Endothelial cell of umbilical vein (primary cell): ENCODE measurements around the gene NFATC4. TPM values are rescaled to one million over a fixed set of nuclear protein-coding genes. Genes with fewer than 3 reads are reported as not detected.

ENCODE experiments used
- BruUV-seq: library from RNA; stranded (reverse); fragments of 400-500 nt; replicated peaks from 2 replicates; lab custom pipeline; 2021; lab: Mats Ljungman, UMichigan
- CTCF ChIA-PET: fragments of 300-600, 350-600 bp; sonication (Branson Sonifier 250); formaldehyde crosslinking; loops from one replicate; lab custom pipeline; 2021; ENCODE audit warnings: antibody characterized with exemption, inconsistent platforms; lab: Charles Lee
- POLR2A ChIA-PET: fragments of 300-600, 350-600 bp; sonication (Branson Sonifier 250); formaldehyde crosslinking; loops from one replicate; lab custom pipeline; 2021; ENCODE audit warnings: antibody characterized with exemption, inconsistent platforms; lab: Charles Lee
- DNase-seq: peaks from one replicate; pipeline ENCODE4 v3.0.0-alpha.2; 2011; ENCODE audit warnings: low read depth, low spot score
- FAIRE-seq: peaks from 2 replicates; lab custom pipeline; 2011; peaks lifted over from hg19 to GRCh38; lab: Jason Lieb, UNC
- H2AFZ ChIP-seq: 2 replicates; pipeline ENCODE4 v1.6.0; 2012; ENCODE audit warnings: low read depth, low read length, control low read depth, inconsistent platforms
- H3K27ac ChIP-seq: 2 replicates; pipeline ENCODE4 v1.5.1; 2011; ENCODE audit warnings: low read depth, mild to moderate bottlenecking, control low read depth, low read length, moderate library complexity; ENCODE audit not compliant: insufficient read depth
- H3K27me3 ChIP-seq, 2 experiments: 2 replicates each; pipeline versions ENCODE4 v1.6.0 to v1.6.1; 2011; ENCODE audit warnings: low read length in 2 of 2, mixed read lengths in 1 of 2; ENCODE audit not compliant: control insufficient read depth in 2 of 2, insufficient read depth in 2 of 2
- H3K36me3 ChIP-seq, 2 experiments: 2 replicates in 1 of 2; 3 replicates in 1 of 2; pipeline ENCODE4 v1.5.1; 2011; ENCODE audit warnings: low read length in 2 of 2, mild to moderate bottlenecking in 1 of 2, moderate library complexity in 1 of 2; ENCODE audit not compliant: control insufficient read depth in 2 of 2, insufficient read depth in 2 of 2; ENCODE audit errors: extremely low read depth in 1 of 2
- H3K4me1 ChIP-seq: 3 replicates; pipeline ENCODE4 v1.5.1; 2011; ENCODE audit warnings: mild to moderate bottlenecking, low read length; ENCODE audit not compliant: control insufficient read depth, insufficient read depth; ENCODE audit errors: extremely low read depth
- H3K4me2 ChIP-seq: 2 replicates; pipeline ENCODE4 v1.6.1; 2011; ENCODE audit warnings: low read length, control low read depth, mixed read lengths; ENCODE audit not compliant: insufficient read depth
- H3K4me3 ChIP-seq, 3 experiments: fragments of 200-600 bp in 1 of 3; sonication (generic), shearing (Covaris generic) in 1 of 3; replicated peaks in 1 of 3; 2 replicates each; pipeline ENCODE4 v1.5.1; 2011 to 2016; ENCODE audit warnings: control low read depth in 3 of 3, low read length in 3 of 3, mild to moderate bottlenecking in 2 of 3, inconsistent platforms in 1 of 3, low read depth in 1 of 3, moderate library complexity in 1 of 3; ENCODE audit not compliant: insufficient read depth in 1 of 3
- H3K79me2 ChIP-seq: 2 replicates; pipeline ENCODE4 v1.6.0; 2012; ENCODE audit warnings: low read length, inconsistent platforms; ENCODE audit not compliant: control insufficient read depth, insufficient read depth
- H3K9ac ChIP-seq: replicated peaks from 2 replicates; pipeline ENCODE3; 2011; ENCODE audit warnings: low read length, control low read depth; ENCODE audit not compliant: insufficient read depth; ENCODE audit errors: extremely low read depth
- H3K9me1 ChIP-seq: replicated peaks from 3 replicates; pipeline ENCODE4 v1.6.0; 2011; ENCODE audit warnings: mild to moderate bottlenecking, low read length; ENCODE audit not compliant: control insufficient read depth, insufficient read depth; ENCODE audit errors: extremely low read depth
- H3K9me3 ChIP-seq: replicated peaks from 2 replicates; pipeline ENCODE4 v1.5.1; 2012; ENCODE audit warnings: low read length, inconsistent platforms; ENCODE audit not compliant: control insufficient read depth, insufficient read depth
- H4K20me1 ChIP-seq: replicated peaks from 2 replicates; pipeline ENCODE3; 2011; ENCODE audit warnings: mild to moderate bottlenecking, low read length; ENCODE audit not compliant: control insufficient read depth, insufficient read depth; ENCODE audit errors: extremely low read depth
- CTCF ChIP-seq, 2 donors: IDR thresholded peaks; 1 replicate in 1 of 2; 2 replicates in 1 of 2; pipeline ENCODE4 v1.5.1; 2011; ENCODE audit warnings: low read length in 2 of 2, mild to moderate bottlenecking in 2 of 2, moderate library complexity in 2 of 2, control low read depth in 1 of 2, inconsistent platforms in 1 of 2, low read depth in 1 of 2; ENCODE audit not compliant: insufficient read depth in 1 of 2; ENCODE audit errors: extremely low read depth in 1 of 2
- EZH2 ChIP-seq: IDR thresholded peaks from 2 replicates; pipeline ENCODE4 v1.6.1; 2012; ENCODE audit warnings: borderline replicate concordance, low read depth, mild to moderate bottlenecking, moderate library complexity, low read length, inconsistent platforms; ENCODE audit not compliant: severe bottlenecking
- FOS ChIP-seq: IDR thresholded peaks from 2 replicates; pipeline ENCODE4 v1.6.1; 2011; ENCODE audit warnings: mild to moderate bottlenecking, low read length, moderate library complexity, borderline replicate concordance; ENCODE audit not compliant: insufficient read depth
- GATA2 ChIP-seq: IDR thresholded peaks from 2 replicates; pipeline ENCODE4 v1.7.0; 2011; ENCODE audit warnings: low read depth, mild to moderate bottlenecking, moderate library complexity, mixed read lengths, low read length; ENCODE audit not compliant: insufficient read length, insufficient read depth
- MYC ChIP-seq: IDR thresholded peaks from one replicate; pipeline ENCODE4 v1.6.1; 2011; ENCODE audit warnings: mild to moderate bottlenecking, low read depth, low read length
- POLR2A ChIP-seq: IDR thresholded peaks from 2 replicates; pipeline ENCODE4 v1.6.1; 2012; ENCODE audit warnings: low read depth, mild to moderate bottlenecking, control low read depth, low read length
- dilution Hi-C: fragments of 300-500 bp; cut with MboI; formaldehyde crosslinking; loops from one replicate; pipeline ENCODE4 v1.15.0; 2019; ENCODE audit warnings: low sequenced_read_pairs; ENCODE audit not compliant: extremely low pct_ligation_motif_present
- intact Hi-C: fragments of 100-400 bp; cut with micrococcal nuclease; formaldehyde crosslinking; loops from one replicate; pipeline ENCODE4 v1.10.0; 2022
- polyA plus RNA-seq, 4 experiments: library from polyadenylated mRNA; depleted of rRNA in 3 of 4; stranded (reverse) in 3 of 4; unstranded in 1 of 4; fragments of >200 nt; gene quantifications; 2 replicates each; pipeline versions ENCODE4 v1.2.1 to v1.2.3, GENCODE V29; 2011 to 2012; ENCODE audit warnings: missing spikeins in 1 of 4
- total RNA-seq: library from RNA; stranded (reverse); gene quantifications from 2 replicates; pipeline ENCODE4 v1.2.3, GENCODE V29; 2021
- TF ChIP-seq, protein P1 (sequence below): IDR thresholded peaks from 2 replicates; pipeline ENCODE4 v1.6.1; 2011; ENCODE audit not compliant: insufficient read depth, insufficient read length

NFATC4 gene
- total and polyA plus RNA-seq, 2 donors (not counting 3 experiments of a cell fraction or from before 2014, with no cell fraction given) = 79.5 to 88.1 TPM

- H3K4me1 ChIP-seq = no peaks in the 10 kb centered on the region
- no peaks in the 10 kb centered on the region for H3K9me3 ChIP-seq
- intact Hi-C loops (no loop called here), dilution Hi-C loops (no loop called here)
- no peak for TF ChIP-seq POLR2A
- no peak for TF ChIP-seq CTCF (IDR thresholded peaks at IDR 0.05; ENCODE audit: extremely low read depth in 1 of 2, insufficient read depth in 1 of 2, low read depth in 1 of 2, low read length in 2 of 2)
- TF ChIP-seq GATA2 = no peak
- TF ChIP-seq EZH2 = no peak
- TF ChIP-seq MYC = no peak
- TF ChIP-seq FOS = no peak
- TF ChIP-seq, protein P1, sequence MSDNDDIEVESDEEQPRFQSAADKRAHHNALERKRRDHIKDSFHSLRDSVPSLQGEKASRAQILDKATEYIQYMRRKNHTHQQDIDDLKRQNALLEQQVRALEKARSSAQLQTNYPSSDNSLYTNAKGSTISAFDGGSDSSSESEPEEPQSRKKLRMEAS = no peak
- ChIA-PET CTCF (interaction anchor here (0.9 to 1.2 kb wide), 4 partner anchors 12 to 16 kb away, joined by 3 to 5 read pairs (median 3); no protein-coding TSS in a partner anchor), POLR2A (no interaction called here)
- no peaks in the 10 kb centered on the region for H3K36me3 ChIP-seq
- BruUV-seq = no TSS peak
- no peak overlapping the region for H3K9ac ChIP-seq
- H2AFZ ChIP-seq = no peak overlapping the region
- H3K4me3 ChIP-seq = no peak overlapping the region
- H3K4me2 ChIP-seq = no peak overlapping the region
- FAIRE-seq (no peak), DNase-seq (no peak)
- H3K9me1 ChIP-seq = no peaks in the 10 kb centered on the region
- no peak overlapping the region for H3K27ac ChIP-seq
- H4K20me1 ChIP-seq = no peaks in the 10 kb centered on the region
- no peaks in the 10 kb centered on the region for H3K79me2 ChIP-seq
- H3K27me3 ChIP-seq = peaks cover 30 to 35% of the 10 kb centered on the region in 2 experiments
Measured at GRCh38 chr14:24349742-24350141, 18.2 kb upstream of the NFATC4 start.
